Coronary artery (tissue), 2 donors: Measurements from ENCODE around the gene SREBF1.
A peak's percentile ranks its signal among the peaks of the same experiment; 100 is the strongest.

ENCODE experiments used
- DNase-seq: peaks from one replicate; pipeline ENCODE4 v3.0.0-alpha.2; 2017; ENCODE audit warnings: low spot score
- H3K27ac ChIP-seq, 2 donors: fragments of 200-600 bp; sonication (generic); one replicate each; pipeline ENCODE4 v1.5.1; 2016 to 2019
- H3K4me3 ChIP-seq: fragments of 200-600 bp; sonication (generic); 2 replicates; pipeline ENCODE4 v1.5.1; 2016; ENCODE audit warnings: mild to moderate bottlenecking, moderate library complexity
- TF ChIP-seq, protein P1 (sequence below): fragments of 200-600 bp; sonication (generic); IDR thresholded peaks from one replicate; pipeline ENCODE4 v1.5.1; 2019; ENCODE audit warnings: antibody characterized with exemption

Gene SREBF1

GRCh38 chr17:17841601-17842025 is 4.8 kb upstream of the SREBF1 start:
- TF ChIP-seq, protein P1, sequence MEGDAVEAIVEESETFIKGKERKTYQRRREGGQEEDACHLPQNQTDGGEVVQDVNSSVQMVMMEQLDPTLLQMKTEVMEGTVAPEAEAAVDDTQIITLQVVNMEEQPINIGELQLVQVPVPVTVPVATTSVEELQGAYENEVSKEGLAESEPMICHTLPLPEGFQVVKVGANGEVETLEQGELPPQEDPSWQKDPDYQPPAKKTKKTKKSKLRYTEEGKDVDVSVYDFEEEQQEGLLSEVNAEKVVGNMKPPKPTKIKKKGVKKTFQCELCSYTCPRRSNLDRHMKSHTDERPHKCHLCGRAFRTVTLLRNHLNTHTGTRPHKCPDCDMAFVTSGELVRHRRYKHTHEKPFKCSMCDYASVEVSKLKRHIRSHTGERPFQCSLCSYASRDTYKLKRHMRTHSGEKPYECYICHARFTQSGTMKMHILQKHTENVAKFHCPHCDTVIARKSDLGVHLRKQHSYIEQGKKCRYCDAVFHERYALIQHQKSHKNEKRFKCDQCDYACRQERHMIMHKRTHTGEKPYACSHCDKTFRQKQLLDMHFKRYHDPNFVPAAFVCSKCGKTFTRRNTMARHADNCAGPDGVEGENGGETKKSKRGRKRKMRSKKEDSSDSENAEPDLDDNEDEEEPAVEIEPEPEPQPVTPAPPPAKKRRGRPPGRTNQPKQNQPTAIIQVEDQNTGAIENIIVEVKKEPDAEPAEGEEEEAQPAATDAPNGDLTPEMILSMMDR, result no peak
- Histone ChIP-seq H3K4me3 (no peak overlapping the region), H3K27ac (peak overlapping the region; percentile 99)
- no peak for DNase-seq

GRCh38 chr17:17840751-17841591 is 4.2 kb upstream of the SREBF1 start:
- peak overlapping the region; percentile 99 for H3K27ac ChIP-seq
- TF ChIP-seq, protein P1, result no peak
- H3K4me3 ChIP-seq, result peak overlapping the region; percentile 77
- no peak for DNase-seq

DNA sequence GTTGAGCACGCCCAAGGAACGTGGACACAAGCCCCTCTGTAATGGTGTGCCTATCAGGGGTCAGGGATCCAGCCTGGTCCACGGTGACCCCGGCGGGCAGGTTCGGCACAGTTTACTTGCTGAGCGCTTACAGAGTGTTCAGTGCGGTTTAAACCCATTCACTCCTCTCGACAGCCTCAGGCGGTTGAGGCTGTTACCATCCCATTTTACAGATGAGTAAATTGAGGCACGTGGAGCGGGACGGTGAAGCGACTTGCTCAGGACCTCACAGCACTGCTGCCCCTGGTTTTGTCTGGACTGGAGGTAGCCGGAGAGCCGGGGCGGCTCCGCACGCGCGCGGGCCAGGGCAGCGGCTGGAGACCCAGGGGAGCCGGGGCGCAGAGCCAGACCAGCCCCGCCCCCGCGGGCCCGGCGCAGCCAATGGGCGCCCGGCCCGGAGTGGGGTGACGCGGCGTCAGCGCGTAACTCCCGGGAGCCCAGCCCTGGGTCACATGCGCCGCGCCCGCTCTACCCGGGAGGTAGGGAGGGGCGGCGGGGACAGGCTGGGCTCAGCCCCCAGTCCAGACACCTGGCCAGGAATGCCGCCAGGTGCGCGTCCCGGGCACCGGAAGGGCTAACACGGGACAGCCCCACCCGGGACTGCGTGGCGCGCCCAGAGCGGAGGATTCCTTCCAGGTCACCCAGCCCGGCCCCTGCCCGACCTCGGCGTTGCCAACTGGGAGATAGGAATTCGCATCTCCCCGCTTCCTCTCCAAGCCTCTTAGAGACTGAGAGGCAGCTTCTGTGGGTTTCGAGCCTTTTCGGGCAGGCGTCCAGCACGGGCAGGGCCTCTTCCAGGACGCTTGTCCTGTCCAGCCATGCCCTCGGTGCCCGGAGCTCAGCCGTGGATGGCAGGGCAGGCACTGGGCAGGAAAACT is 3.3 kb upstream of the SREBF1 start:
- H3K4me3 ChIP-seq, result peak overlapping the region; percentile 77

DNA sequence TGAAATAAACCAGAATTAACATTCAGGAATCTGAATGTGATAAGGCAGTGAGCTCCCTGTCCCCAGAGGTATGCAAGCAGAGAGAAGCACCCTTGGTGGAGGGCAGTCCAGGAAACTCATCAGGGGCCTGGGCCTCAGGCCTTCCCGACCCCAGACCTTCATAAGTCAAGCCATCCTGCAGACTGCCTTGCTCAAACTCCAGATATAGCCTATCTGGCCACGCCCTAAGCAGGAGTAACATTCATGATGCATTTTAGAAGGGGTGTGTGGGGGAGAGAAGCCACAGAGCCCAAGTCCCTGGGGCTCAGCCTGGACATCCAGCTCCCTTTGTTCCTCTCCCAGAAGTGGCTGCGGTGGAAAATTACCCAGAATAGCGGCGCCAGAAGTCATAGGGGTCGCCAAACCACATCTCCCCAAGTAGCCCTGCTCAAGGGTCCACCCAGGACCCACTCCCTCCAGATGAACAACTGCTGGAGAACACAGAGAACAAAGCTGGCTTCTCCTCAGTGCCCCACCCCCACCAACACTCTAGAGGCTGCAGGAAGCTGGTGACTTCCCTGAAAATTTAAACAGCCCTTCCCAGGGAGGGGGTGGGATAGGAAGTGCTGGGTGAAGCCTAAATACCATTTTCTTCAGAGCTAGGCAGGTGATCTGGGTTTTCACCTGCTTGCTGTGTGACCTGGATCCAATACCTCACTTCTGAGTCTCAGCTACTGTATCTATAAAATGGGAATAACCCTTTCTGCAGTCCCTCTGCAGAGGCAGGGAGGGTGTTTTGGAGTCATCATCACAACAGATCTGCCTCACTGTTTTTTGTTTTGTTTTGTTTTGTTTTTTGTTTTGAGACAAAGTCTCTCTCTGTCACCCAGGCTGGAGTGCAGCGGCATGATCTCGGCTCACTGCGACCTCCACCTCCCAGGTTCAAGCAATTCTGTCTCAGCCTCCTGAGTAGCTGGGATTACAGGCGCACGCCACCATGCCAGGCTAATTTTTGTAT is 1.5 kb upstream of the SREBF1 start:
- H3K4me3 ChIP-seq, result no peak overlapping the region
- H3K27ac ChIP-seq, result peak overlapping the region; percentile 99
- DNase-seq, result no peak

More for the DNA sequence above, 3.3 kb upstream of the SREBF1 start:
- peak overlapping the region; percentile 99 for H3K27ac ChIP-seq
- no peak for DNase-seq
- TF ChIP-seq, protein P1, result no peak

GRCh38 chr17:17837380-17837821 is 615 bp upstream of the SREBF1 start:
- H3K27ac ChIP-seq, result peak overlapping the region; percentile 99
- TF ChIP-seq, protein P1, result no peak
- DNase-seq, result no peak
- peak overlapping the region; percentile 99 for H3K4me3 ChIP-seq

More for the DNA sequence above, 1.5 kb upstream of the SREBF1 start:
- TF ChIP-seq, protein P1, result no peak

GRCh38 chr17:17836250-17836817 is 452 bp downstream of the SREBF1 start:
- TF ChIP-seq, protein P1, result no peak

More at GRCh38 chr17:17836250-17836817, 452 bp downstream of the SREBF1 start:
- DNase-seq, result peak; percentile 98
- H3K27ac ChIP-seq, result peak overlapping the region; percentile 99
- H3K4me3 ChIP-seq, result peak overlapping the region; percentile 99
